HG03039 (cell line): ENCODE data around the gene IL17D.

ENCODE experiments used
- ATAC-seq: cut with Tn5 transposase; IDR thresholded peaks from one replicate; pipeline ENCODE4 v1.9.1; 2021; ENCODE audit warnings: mild to moderate bottlenecking, moderate library complexity; ENCODE audit not compliant: unreplicated experiment

Gene IL17D

GRCh38 chr13:20689291-20689690 is 14.2 kb upstream of the IL17D start:
- no peak for ATAC-seq

GRCh38 chr13:20691616-20692015 is 11.9 kb upstream of the IL17D start:
- ATAC-seq, result no peak

- no peak for ATAC-seq
These were observed 7.4 kb upstream of the IL17D start for GRCh38 chr13:20696073-20696472.

GRCh38 chr13:20699715-20700114 is 3.8 kb upstream of the IL17D start:
- no peak for ATAC-seq

GRCh38 chr13:20700288-20700687 is 3.2 kb upstream of the IL17D start:
- no peak for ATAC-seq

GRCh38 chr13:20701461-20701860 is 2.0 kb upstream of the IL17D start:
- no peak for ATAC-seq

- no peak for ATAC-seq
These were observed 977 bp upstream of the IL17D start for GRCh38 chr13:20702530-20702914.

GRCh38 chr13:20703780-20704458 is 420 bp downstream of the IL17D start:
- ATAC-seq, result peak; percentile 78

- ATAC-seq, result no peak
These were observed 1.1 kb downstream of the IL17D start for GRCh38 chr13:20704459-20705069.

GRCh38 chr13:20706661-20707060 is 3.2 kb downstream of the IL17D start:
- no peak for ATAC-seq

GRCh38 chr13:20708216-20708615 is 4.7 kb downstream of the IL17D start:
- ATAC-seq, result no peak

GRCh38 chr13:20709369-20709768 is 5.9 kb downstream of the IL17D start:
- no peak for ATAC-seq

- no peak for ATAC-seq
These were observed 6.3 kb downstream of the IL17D start for GRCh38 chr13:20709782-20710181.

- no peak for ATAC-seq
These were observed 8.0 kb downstream of the IL17D start for GRCh38 chr13:20711301-20712044.

GRCh38 chr13:20713014-20713376 is 9.5 kb downstream of the IL17D start:
- no peak for ATAC-seq

GRCh38 chr13:20713751-20714150 is 10.3 kb downstream of the IL17D start:
- ATAC-seq, result no peak

GRCh38 chr13:20714161-20714560 is 10.7 kb downstream of the IL17D start:
- ATAC-seq, result no peak

- ATAC-seq, result no peak
These were observed 11.2 kb downstream of the IL17D start for GRCh38 chr13:20714563-20715329.

GRCh38 chr13:20715330-20715712 is 11.8 kb downstream of the IL17D start:
- no peak for ATAC-seq

GRCh38 chr13:20716951-20717350 is 13.5 kb downstream of the IL17D start:
- ATAC-seq, result no peak
